H1 (cell line): ENCODE data around the gene PTPRC. TPM values are rescaled to one million over a fixed set of nuclear protein-coding genes. Genes with fewer than 3 reads are reported as not detected.
A peak's percentile ranks its signal among the peaks of the same experiment; 100 is the strongest.

Source experiments
- BACH1 ChIP-seq: IDR thresholded peaks from 2 replicates; pipeline ENCODE4 v1.6.1; 2012; ENCODE audit warnings: low read length, improper control_type of control experiment
- BCL11A ChIP-seq, 2 experiments: IDR thresholded peaks; one replicate each; pipeline ENCODE4 v1.6.1; 2011; ENCODE audit warnings: low read depth in 2 of 2, low read length in 2 of 2, mild to moderate bottlenecking in 2 of 2
- CEBPB ChIP-seq: IDR thresholded peaks from 2 replicates; pipeline ENCODE4 v1.6.1; 2012; ENCODE audit warnings: low read depth, low read length
- CHD7 ChIP-seq: fragments of 300-600 bp; sonication (generic); IDR thresholded peaks from 2 replicates; pipeline ENCODE4 v1.7.1; 2012; ENCODE audit warnings: low read length, moderate library complexity, mild to moderate bottlenecking, inconsistent platforms; ENCODE audit not compliant: insufficient replicate concordance
- CREB1 ChIP-seq: IDR thresholded peaks from 2 replicates; pipeline ENCODE4 v1.6.1; 2012; ENCODE audit warnings: inconsistent platforms
- EGR1 ChIP-seq: IDR thresholded peaks from 2 replicates; pipeline ENCODE4 v1.6.1; 2011; ENCODE audit warnings: low read depth, low read length, borderline replicate concordance
- MAFK ChIP-seq: IDR thresholded peaks from 2 replicates; pipeline ENCODE4 v1.6.1; 2012; ENCODE audit warnings: low read depth, mild to moderate bottlenecking, improper control_type of control experiment, low read length
- RAD21 ChIP-seq, 2 experiments: IDR thresholded peaks in 1 of 2; conservative IDR thresholded peaks in 1 of 2; 2 replicates each; pipeline ENCODE4 v1.6.1; 2011; ENCODE audit warnings: low read depth in 2 of 2, low read length in 2 of 2, improper control_type of control experiment in 1 of 2, inconsistent platforms in 1 of 2, mild to moderate bottlenecking in 1 of 2, moderate library complexity in 1 of 2
- polyA plus RNA-seq, 7 experiments: library from polyadenylated mRNA; depleted of rRNA in 3 of 7; stranded (reverse) in 5 of 7; unstranded in 2 of 7; fragments of >200 nt in 5 of 7; fragments of 200-250 nt in 2 of 7; gene quantifications; 1 replicate in 5 of 7; 2 replicates in 1 of 7; 4 replicates in 1 of 7; pipeline versions ENCODE4 v1.2.1 to v1.2.3, GENCODE V29; 2011 to 2013; ENCODE audit warnings: missing spikeins in 2 of 7, mixed read lengths in 2 of 7
- total RNA-seq: library from RNA; stranded (reverse); fragmentation: NEBNext Ultra II Directional; extraction: Animal tissue kit (Norgen Biotek cat#: 25700); gene quantifications from 2 replicates; pipeline ENCODE4 v1.2.1, GENCODE V29; 2021

PTPRC gene
- total and polyA plus RNA-seq, 2 of the 8 experiments (the other 6 are each of a cell fraction or from before 2014, with no cell fraction given): 0.05 TPM; not detected in 1

DNA sequence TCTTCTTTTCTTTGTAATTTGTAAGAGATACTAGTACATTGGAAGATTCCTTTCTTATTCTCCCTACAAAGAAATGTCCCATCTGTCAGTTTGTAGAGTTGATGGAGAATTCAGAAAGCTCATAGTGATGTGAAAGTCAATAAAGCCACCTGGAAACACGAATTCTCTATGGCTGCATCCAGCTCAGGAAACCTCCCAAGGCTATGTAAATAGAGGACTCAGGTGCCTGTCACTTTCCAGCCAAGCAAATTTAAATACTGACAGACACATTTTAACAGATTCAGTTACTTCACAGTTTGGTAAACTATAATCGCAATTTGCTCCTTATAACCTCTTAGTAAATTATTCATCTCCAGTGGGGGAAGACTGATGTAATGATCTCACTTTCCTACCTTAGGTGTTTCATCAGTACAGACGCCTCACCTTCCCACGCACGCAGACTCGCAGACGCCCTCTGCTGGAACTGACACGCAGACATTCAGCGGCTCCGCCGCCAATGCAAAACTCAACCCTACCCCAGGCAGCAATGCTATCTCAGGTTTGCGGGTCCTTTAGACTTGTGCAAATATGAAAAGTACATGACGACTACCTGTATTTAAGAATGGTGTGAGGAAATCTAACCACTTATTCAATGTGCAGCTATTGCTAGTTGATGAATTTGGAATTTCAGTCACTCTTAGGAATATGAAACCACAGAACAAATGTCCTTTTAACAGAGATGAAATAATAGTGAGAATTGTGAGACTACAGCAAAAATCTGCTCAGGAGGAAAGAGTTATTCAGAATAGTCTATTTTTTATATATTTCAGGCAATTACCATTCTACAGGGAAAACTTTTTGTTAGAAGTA is 60.6 kb downstream of the PTPRC start (continued):
- TF ChIP-seq CHD7 (peak; percentile 41), BCL11A (IDR thresholded peaks at IDR 0.05; ENCODE audit: low read depth in 2 of 2, low read length in 2 of 2) (no peak), EGR1 (peak; percentile 45; the same call in 1 of the 2 replicates), BACH1 (peak; percentile 33; the same call in 1 of the 2 replicates), CREB1 (peak; percentile 86), MAFK (no peak), RAD21 (IDR thresholded peaks at IDR 0.05 in 1 of 2, conservative IDR thresholded peaks at IDR 0.05 in 1 of 2; ENCODE audit: low read depth in 2 of 2, low read length in 2 of 2) (peak; percentile 67 to 68), CEBPB (0 out of 2 replicates have a peak, but pooled peaks have one; percentile 20)
- TF ChIP-seq, all 59 proteins: peak for 8
